Neural crest cell (in vitro differentiated cells): ENCODE results near the gene MYO3A. TPM values are rescaled to one million over a fixed set of nuclear protein-coding genes. Genes with fewer than 3 reads are reported as not detected.

ENCODE experiments used
- DNase-seq: peaks from one replicate; pipeline ENCODE4 v3.0.0; 2021; ENCODE audit warnings: low read depth, mixed read lengths, low spot score
- H3K27ac Mint-ChIP-seq: one replicate; pipeline ENCODE4 v1.8.0; 2021; ENCODE audit warnings: mild to moderate bottlenecking, mixed read lengths; ENCODE audit not compliant: unreplicated experiment
- H3K27me3 Mint-ChIP-seq: 2 replicates; pipeline ENCODE4 v1.8.0; 2021; ENCODE audit warnings: low read depth, mild to moderate bottlenecking, mixed read lengths
- H3K36me3 Mint-ChIP-seq: 2 replicates; pipeline ENCODE4 v1.8.0; 2021; ENCODE audit warnings: low read depth, mild to moderate bottlenecking, mixed read lengths
- H3K4me1 Mint-ChIP-seq: 2 replicates; pipeline ENCODE4 v1.8.0; 2021; ENCODE audit warnings: mixed read lengths
- H3K4me3 Mint-ChIP-seq: one replicate; pipeline ENCODE4 v1.8.0; 2021; ENCODE audit warnings: mild to moderate bottlenecking, mixed read lengths
- H3K9me3 Mint-ChIP-seq: 2 replicates; pipeline ENCODE4 v1.8.0; 2021; ENCODE audit warnings: mixed read lengths
- CTCF ChIP-seq: fragments of 200-600 bp; sonication (generic); conservative IDR thresholded peaks from 2 replicates; pipeline ENCODE4 v1.5.0; 2021; ENCODE audit warnings: antibody characterized with exemption, mild to moderate bottlenecking
- total RNA-seq: library from RNA; stranded (reverse); gene quantifications from 2 replicates; pipeline ENCODE4 v1.2.1, GENCODE V29; 2021

The MYO3A gene
- total RNA-seq, 1 donor from 2014 or later = 1.4 TPM

- H3K4me1 Mint-ChIP-seq = peaks cover 31% of the 10 kb centered on the region
- H3K36me3 Mint-ChIP-seq = no peaks in the 10 kb centered on the region
- no peak overlapping the region for H3K27ac Mint-ChIP-seq
- no peaks in the 10 kb centered on the region for H3K27me3 Mint-ChIP-seq
- no peaks in the 10 kb centered on the region for H3K9me3 Mint-ChIP-seq
- no peak for DNase-seq
- no peak for TF ChIP-seq CTCF
- H3K4me3 Mint-ChIP-seq = no peak overlapping the region
Measured at GRCh38 chr10:26212511-26212910, 278.5 kb downstream of the MYO3A start.

GRCh38 chr10:26213157-26213800 is 279.2 kb downstream of the MYO3A start:
- no peaks in the 10 kb centered on the region for H3K9me3 Mint-ChIP-seq
- peaks cover 33% of the 10 kb centered on the region for H3K4me1 Mint-ChIP-seq
- DNase-seq = no peak
- H3K27ac Mint-ChIP-seq = no peak overlapping the region
- peaks cover 4% of the 10 kb centered on the region for H3K27me3 Mint-ChIP-seq
- no peak overlapping the region for H3K4me3 Mint-ChIP-seq
- H3K36me3 Mint-ChIP-seq = no peaks in the 10 kb centered on the region
- TF ChIP-seq CTCF = no peak

GRCh38 chr10:26214004-26214403 is 280.0 kb downstream of the MYO3A start:
- no peak for TF ChIP-seq CTCF
- Mint-ChIP-seq H3K27me3 (peaks cover 11% of the 10 kb centered on the region), H3K9me3 (no peaks in the 10 kb centered on the region), H3K4me1 (peaks cover 37% of the 10 kb centered on the region), H3K4me3 (peak overlapping the region; percentile 65), H3K27ac (no peak overlapping the region), H3K36me3 (no peaks in the 10 kb centered on the region)
- DNase-seq = no peak

- H3K27ac Mint-ChIP-seq = no peak overlapping the region
- no peaks in the 10 kb centered on the region for H3K36me3 Mint-ChIP-seq
- peaks cover 19% of the 10 kb centered on the region for H3K27me3 Mint-ChIP-seq
- no peak for TF ChIP-seq CTCF
- peaks cover 37% of the 10 kb centered on the region for H3K4me1 Mint-ChIP-seq
- H3K9me3 Mint-ChIP-seq = no peaks in the 10 kb centered on the region
- peak; percentile 9 for DNase-seq
- H3K4me3 Mint-ChIP-seq = peak overlapping the region; percentile 65
Measured at GRCh38 chr10:26214551-26215395, 280.7 kb downstream of the MYO3A start.

GRCh38 chr10:26215396-26215934 is 281.4 kb downstream of the MYO3A start:
- TF ChIP-seq CTCF = no peak
- peaks cover 37% of the 10 kb centered on the region for H3K4me1 Mint-ChIP-seq
- peaks cover 26% of the 10 kb centered on the region for H3K27me3 Mint-ChIP-seq
- no peak for DNase-seq
- no peaks in the 10 kb centered on the region for H3K9me3 Mint-ChIP-seq
- H3K4me3 Mint-ChIP-seq = peak overlapping the region; percentile 47
- no peak overlapping the region for H3K27ac Mint-ChIP-seq
- H3K36me3 Mint-ChIP-seq = no peaks in the 10 kb centered on the region
